Uterus (tissue), 4 donors: ENCODE data around the gene MAP4K4. TPM values are rescaled to one million over a fixed set of nuclear protein-coding genes. Genes with fewer than 3 reads are reported as not detected.
A peak's percentile ranks its signal among the peaks of the same experiment; 100 is the strongest.

ENCODE experiments used
- DNase-seq, 2 donors: peaks; one replicate each; pipeline ENCODE4 v3.0.0-alpha.2; 2019 to 2020
- H3K27ac ChIP-seq, 2 donors: fragments of 200-600 bp; sonication (generic); 1 replicate in 1 of 2; 2 replicates in 1 of 2; pipeline ENCODE4 v1.5.1; 2016 to 2018
- H3K27me3 ChIP-seq, 2 donors: fragments of 200-600 bp; sonication (generic); one replicate each; pipeline ENCODE4 v1.5.1; 2018 to 2019; ENCODE audit warnings: control low read depth in 1 of 2
- H3K36me3 ChIP-seq, 2 donors: fragments of 200-600 bp; sonication (generic); one replicate each; pipeline ENCODE4 v1.5.1; 2019; ENCODE audit warnings: control low read depth in 1 of 2
- H3K4me1 ChIP-seq, 2 donors: fragments of 200-600 bp; sonication (generic); one replicate each; pipeline ENCODE4 v1.5.1; 2018 to 2019; ENCODE audit warnings: control low read depth in 1 of 2
- H3K4me3 ChIP-seq, 2 donors: fragments of 200-600 bp; sonication (generic); 1 replicate in 1 of 2; 2 replicates in 1 of 2; pipeline ENCODE4 v1.5.1; 2018 to 2019; ENCODE audit warnings: mild to moderate bottlenecking in 1 of 2
- H3K9me3 ChIP-seq, 2 donors: fragments of 200-600 bp; sonication (generic); one replicate each; pipeline ENCODE4 v1.5.1; 2019; ENCODE audit warnings: control low read depth in 1 of 2
- POLR2A ChIP-seq, 2 donors: fragments of 450-650 bp; IDR thresholded peaks; one replicate each; pipeline ENCODE4 v1.6.1; 2016; ENCODE audit warnings: antibody characterized with exemption in 2 of 2, mild to moderate bottlenecking in 1 of 2, moderate library complexity in 1 of 2
- intact Hi-C: fragments of 100-400 bp; cut with DNase I; formaldehyde crosslinking; loops from one replicate; pipeline ENCODE4 v1.15.1; 2023; ENCODE audit warnings: low total_unique reads
- total RNA-seq, 4 donors: library from RNA; depleted of rRNA in 3 of 4; stranded (reverse); fragments of >200 nt in 3 of 4; gene quantifications; one replicate each; pipeline versions ENCODE4 v1.1.0 to v1.2.4, GENCODE V29; 2014 to 2023
- TF ChIP-seq, protein P1 (sequence below), 4 experiments: fragments of 200-600 bp in 2 of 4; fragments of 450-650 bp in 2 of 4; sonication (generic) in 2 of 4; IDR thresholded peaks; one replicate each; pipeline ENCODE4 v1.5.1; 2016 to 2019; ENCODE audit warnings: antibody characterized with exemption in 4 of 4, mild to moderate bottlenecking in 2 of 4, moderate library complexity in 1 of 4
- donor health status: DM: yes; HTN: yes; CAD: no.

Gene MAP4K4
- total RNA-seq, 4 donors from 2014 or later, result 17.9 to 87.2 (median 55.4) TPM

DNA sequence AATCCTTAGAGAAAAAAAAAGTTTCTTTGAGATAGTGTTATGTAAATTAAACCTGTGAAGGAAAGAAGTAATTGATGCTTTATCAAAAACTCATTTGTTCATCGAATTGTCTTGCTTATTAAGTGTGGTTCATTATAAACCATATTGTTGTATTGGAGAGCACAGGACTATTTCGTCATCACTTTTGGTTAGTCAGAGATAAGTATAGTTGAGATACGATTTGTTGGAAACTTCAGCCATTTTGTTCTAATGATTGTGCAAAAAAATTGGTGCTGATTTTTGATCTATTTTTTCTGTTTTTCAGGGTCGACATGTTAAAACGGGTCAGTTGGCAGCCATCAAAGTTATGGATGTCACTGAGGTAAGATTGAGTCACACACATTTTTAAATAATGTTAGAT is 92.9 kb downstream of the MAP4K4 start:
- peak overlapping the region; percentile 75 to 79 for H3K27ac ChIP-seq
- no peak for DNase-seq
- no peaks in the 10 kb centered on the region for H3K27me3 ChIP-seq
- intact Hi-C loops, result no loop called here
- TF ChIP-seq, protein P1, sequence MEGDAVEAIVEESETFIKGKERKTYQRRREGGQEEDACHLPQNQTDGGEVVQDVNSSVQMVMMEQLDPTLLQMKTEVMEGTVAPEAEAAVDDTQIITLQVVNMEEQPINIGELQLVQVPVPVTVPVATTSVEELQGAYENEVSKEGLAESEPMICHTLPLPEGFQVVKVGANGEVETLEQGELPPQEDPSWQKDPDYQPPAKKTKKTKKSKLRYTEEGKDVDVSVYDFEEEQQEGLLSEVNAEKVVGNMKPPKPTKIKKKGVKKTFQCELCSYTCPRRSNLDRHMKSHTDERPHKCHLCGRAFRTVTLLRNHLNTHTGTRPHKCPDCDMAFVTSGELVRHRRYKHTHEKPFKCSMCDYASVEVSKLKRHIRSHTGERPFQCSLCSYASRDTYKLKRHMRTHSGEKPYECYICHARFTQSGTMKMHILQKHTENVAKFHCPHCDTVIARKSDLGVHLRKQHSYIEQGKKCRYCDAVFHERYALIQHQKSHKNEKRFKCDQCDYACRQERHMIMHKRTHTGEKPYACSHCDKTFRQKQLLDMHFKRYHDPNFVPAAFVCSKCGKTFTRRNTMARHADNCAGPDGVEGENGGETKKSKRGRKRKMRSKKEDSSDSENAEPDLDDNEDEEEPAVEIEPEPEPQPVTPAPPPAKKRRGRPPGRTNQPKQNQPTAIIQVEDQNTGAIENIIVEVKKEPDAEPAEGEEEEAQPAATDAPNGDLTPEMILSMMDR (IDR thresholded peaks at IDR 0.05), result no peak
- TF ChIP-seq POLR2A (IDR thresholded peaks at IDR 0.05), result no peak
- no peak overlapping the region for H3K4me3 ChIP-seq
- H3K9me3 ChIP-seq, result no peaks in the 10 kb centered on the region
- no peaks in the 10 kb centered on the region for H3K36me3 ChIP-seq
- H3K4me1 ChIP-seq, result no peaks in the 10 kb centered on the region

DNA sequence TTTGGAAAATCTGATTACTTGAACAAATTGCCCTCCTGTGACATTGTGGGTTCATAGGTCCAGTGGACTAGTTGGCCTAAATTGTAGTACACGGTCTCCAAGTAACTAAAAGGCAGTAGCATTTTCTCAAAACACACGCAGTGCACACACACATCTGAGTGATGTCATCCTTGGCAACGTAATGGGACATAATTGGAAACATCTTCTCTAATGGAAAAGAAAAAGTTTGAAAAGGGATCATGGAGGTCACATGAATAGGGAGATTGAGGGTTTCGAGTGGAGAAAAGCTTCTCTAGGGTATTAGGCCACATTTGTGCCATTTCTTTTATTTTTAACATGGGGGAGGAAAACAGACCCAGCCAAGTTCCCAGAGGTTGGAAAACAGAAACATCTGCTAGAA is 93.3 kb downstream of the MAP4K4 start:
- DNase-seq, result peak; percentile 56 to 66
- Histone ChIP-seq H3K9me3 (no peaks in the 10 kb centered on the region), H3K27ac (peak overlapping the region; percentile 75 to 79), H3K4me3 (no peak overlapping the region), H3K27me3 (no peaks in the 10 kb centered on the region), H3K36me3 (no peaks in the 10 kb centered on the region), H3K4me1 (no peaks in the 10 kb centered on the region)
- TF ChIP-seq, protein P1 (IDR thresholded peaks at IDR 0.05), result no peak
- no peak for TF ChIP-seq POLR2A (IDR thresholded peaks at IDR 0.05)
- intact Hi-C loops, result no loop called here

DNA sequence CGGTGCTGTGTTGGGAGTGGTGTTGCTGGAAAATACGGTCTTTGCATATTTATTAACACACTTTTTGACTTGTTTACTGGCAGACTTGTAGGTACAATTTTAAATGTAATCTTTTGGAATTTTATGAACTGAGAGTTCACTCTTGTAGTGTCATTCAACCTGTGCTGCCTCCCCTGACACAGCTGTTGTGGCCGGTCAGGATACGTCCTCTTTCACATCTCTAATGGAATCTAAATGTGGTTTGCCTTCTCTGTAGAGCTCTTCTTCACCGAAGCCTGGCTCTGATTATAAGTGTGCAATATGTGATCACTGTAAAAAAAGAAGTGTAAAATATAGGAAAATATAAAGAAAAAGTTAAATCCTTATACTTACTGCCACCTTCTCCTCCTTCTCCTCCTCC is 94.7 kb downstream of the MAP4K4 start:
- Histone ChIP-seq H3K4me1 (no peaks in the 10 kb centered on the region), H3K9me3 (no peaks in the 10 kb centered on the region), H3K4me3 (no peak overlapping the region), H3K36me3 (no peaks in the 10 kb centered on the region), H3K27ac (peak overlapping the region in 1 of 2 donors; percentile 79), H3K27me3 (no peaks in the 10 kb centered on the region)
- intact Hi-C loops, result no loop called here
- DNase-seq, result no peak
- no peak for TF ChIP-seq POLR2A (IDR thresholded peaks at IDR 0.05)
- TF ChIP-seq, protein P1 (IDR thresholded peaks at IDR 0.05), result no peak

DNA sequence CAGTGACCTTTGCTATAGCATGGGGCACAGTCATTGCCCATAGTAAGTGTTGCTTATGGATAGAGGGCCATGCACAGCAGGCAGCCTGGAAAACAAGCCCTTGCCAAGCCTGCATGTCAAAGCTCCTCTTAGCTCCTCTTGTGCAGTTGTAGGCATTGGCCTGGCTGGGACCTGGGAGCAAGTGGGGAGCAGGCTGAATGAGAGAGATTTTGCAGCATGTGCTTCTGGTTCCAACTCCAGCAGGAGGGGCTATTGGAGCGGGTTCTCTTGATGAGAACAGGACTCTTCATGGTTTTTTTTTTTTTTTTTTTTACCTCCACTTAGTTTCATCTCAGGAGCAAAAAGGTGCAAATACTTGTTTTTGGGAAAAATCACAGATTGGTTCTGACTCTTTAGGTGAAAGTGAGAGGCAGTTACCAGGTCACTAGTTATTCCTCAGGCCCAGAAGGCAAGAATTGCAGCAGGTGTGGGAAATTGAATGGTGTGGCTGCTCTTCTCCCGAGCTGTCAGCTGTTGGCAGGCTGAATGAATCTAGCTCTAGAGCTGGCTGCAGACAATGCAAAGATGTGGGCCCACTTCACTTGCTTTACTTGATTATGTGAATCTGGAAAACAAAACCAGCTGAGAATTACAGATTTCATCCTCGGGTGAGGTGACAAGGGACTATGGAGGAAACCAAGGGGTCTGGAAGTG is 95.9 kb downstream of the MAP4K4 start:
- no peaks in the 10 kb centered on the region for H3K36me3 ChIP-seq
- H3K27me3 ChIP-seq, result no peaks in the 10 kb centered on the region
- no peak overlapping the region for H3K4me3 ChIP-seq
- H3K27ac ChIP-seq, result peak overlapping the region; percentile 43 to 79
- TF ChIP-seq POLR2A (IDR thresholded peaks at IDR 0.05), result no peak
- TF ChIP-seq, protein P1 (IDR thresholded peaks at IDR 0.05), result peak in 1 of 4 experiments; percentile 13
- intact Hi-C loops, result no loop called here
- H3K9me3 ChIP-seq, result no peaks in the 10 kb centered on the region
- peak; percentile 50 to 51 for DNase-seq
- no peaks in the 10 kb centered on the region for H3K4me1 ChIP-seq

DNA sequence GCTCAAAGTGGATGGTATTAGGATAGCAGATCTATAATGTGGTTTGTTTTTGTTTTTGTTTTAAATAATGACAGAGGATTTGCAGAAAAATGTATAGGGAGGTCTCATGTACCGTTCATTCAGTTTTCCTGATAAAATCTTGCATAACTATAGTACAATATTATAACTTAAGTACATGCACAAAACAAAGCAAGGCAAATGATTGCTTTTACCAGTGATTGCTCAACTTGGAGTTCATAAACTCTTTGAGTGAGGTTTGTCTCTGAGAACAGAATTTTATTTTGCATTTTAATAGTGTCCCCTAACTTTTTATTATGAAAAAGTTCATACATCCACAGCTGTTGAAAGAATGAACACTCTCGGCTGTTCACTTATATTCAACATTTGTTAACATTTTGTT is 96.6 kb downstream of the MAP4K4 start:
- no peaks in the 10 kb centered on the region for H3K4me1 ChIP-seq
- DNase-seq, result no peak
- H3K9me3 ChIP-seq, result no peaks in the 10 kb centered on the region
- TF ChIP-seq, protein P1 (IDR thresholded peaks at IDR 0.05), result no peak
- no peak for TF ChIP-seq POLR2A (IDR thresholded peaks at IDR 0.05)
- no peaks in the 10 kb centered on the region for H3K36me3 ChIP-seq
- H3K27me3 ChIP-seq, result no peaks in the 10 kb centered on the region
- intact Hi-C loops, result no loop called here
- H3K4me3 ChIP-seq, result no peak overlapping the region
- H3K27ac ChIP-seq, result peak overlapping the region in 1 of 2 donors; percentile 79
